Stomach (tissue), 9 donors: ENCODE measurements around the gene PIK3CA. TPM values are rescaled to one million over a fixed set of nuclear protein-coding genes. Genes with fewer than 3 reads are reported as not detected.

Experiments used
- DNase-seq, 2 donors: peaks; one replicate each; pipeline versions ENCODE4 v3.0.0 to v3.0.0-alpha.2; 2013 to 2019
- H3K27ac ChIP-seq, 5 donors: fragments of 200-600 bp in 4 of 5; sonication (generic) in 4 of 5; one replicate each; pipeline ENCODE4 v1.5.1; 2013 to 2019; ENCODE audit warnings: mild to moderate bottlenecking in 1 of 5, moderate library complexity in 1 of 5
- H3K27me3 ChIP-seq, 3 donors: fragments of 200-600 bp; sonication (generic); one replicate each; pipeline ENCODE4 v1.5.1; 2017 to 2019; ENCODE audit warnings: mixed run types in 1 of 3
- H3K36me3 ChIP-seq, 4 donors: fragments of 200-600 bp; sonication (generic); 1 replicate in 3 of 4; 2 replicates in 1 of 4; pipeline ENCODE4 v1.5.1; 2016 to 2019
- H3K4me1 ChIP-seq, 4 donors: fragments of 200-600 bp; sonication (generic); one replicate each; pipeline ENCODE4 v1.5.1; 2016 to 2019
- H3K4me3 ChIP-seq, 4 donors: fragments of 200-600 bp; sonication (generic) in 3 of 4; one replicate each; pipeline ENCODE4 v1.5.1; 2016 to 2019; ENCODE audit warnings: mild to moderate bottlenecking in 1 of 4
- H3K9me3 ChIP-seq, 4 donors: fragments of 200-600 bp; sonication (generic); one replicate each; pipeline ENCODE4 v1.5.1; 2016 to 2019
- EP300 ChIP-seq: sonication (generic); formaldehyde crosslinking; IDR thresholded peaks from one replicate; pipeline ENCODE4 v1.6.1; 2017; ENCODE audit warnings: antibody characterized with exemption
- POLR2A ChIP-seq, 4 donors: fragments of 450-650 bp; IDR thresholded peaks; one replicate each; pipeline ENCODE4 v1.6.1; 2016; ENCODE audit warnings: antibody characterized with exemption in 4 of 4, control low read depth in 2 of 4, mild to moderate bottlenecking in 1 of 4, moderate library complexity in 1 of 4
- POLR2AphosphoS5 ChIP-seq, 3 donors: sonication (generic); formaldehyde crosslinking; IDR thresholded peaks; one replicate each; pipeline ENCODE4 v1.6.1; 2016; ENCODE audit warnings: antibody characterized with exemption in 3 of 3
- WGBS, 5 donors: extraction: QIAGEN DNeasy Blood & Tissue Kit in 3 of 5; methylation state at CpG; one replicate each; pipeline versions ENCODE4 v1.1.5 to v1.1.7; 2013 to 2018; 5-methylcytosine and 5-hydroxymethylcytosine counted together
- intact Hi-C: fragments of 100-400 bp; cut with DNase I; formaldehyde crosslinking; loops from one replicate; pipeline ENCODE4 v1.15.1; 2023; ENCODE audit warnings: low total_unique reads
- polyA plus RNA-seq, 3 donors: library from polyadenylated mRNA; stranded (reverse); fragments of 200-250 nt; gene quantifications; one replicate each; pipeline ENCODE4 v1.2.3, GENCODE V29; 2013
- total RNA-seq, 5 donors: library from RNA; depleted of rRNA; stranded (reverse); fragments of >200 nt; gene quantifications; one replicate each; pipeline versions ENCODE4 v1.1.0 to v1.2.3, GENCODE V29; 2014 to 2016
- TF ChIP-seq, protein P1 (sequence below), 7 experiments: fragments of 450-650 bp in 4 of 7; fragments of 200-600 bp in 3 of 7; sonication (generic) in 3 of 7; IDR thresholded peaks; one replicate each; pipeline ENCODE4 v1.5.1; 2016 to 2019; ENCODE audit warnings: antibody characterized with exemption in 7 of 7, control low read depth in 2 of 7, mild to moderate bottlenecking in 1 of 7
- donor health status: healthy with polysubstance abuse.
- donor health status: Bipolar disorder and iron deficiency.
- donor health status: healthy.

PIK3CA gene
- total and polyA plus RNA-seq, 8 donors, result 2.6 to 144 (median 8.2) TPM

DNA sequence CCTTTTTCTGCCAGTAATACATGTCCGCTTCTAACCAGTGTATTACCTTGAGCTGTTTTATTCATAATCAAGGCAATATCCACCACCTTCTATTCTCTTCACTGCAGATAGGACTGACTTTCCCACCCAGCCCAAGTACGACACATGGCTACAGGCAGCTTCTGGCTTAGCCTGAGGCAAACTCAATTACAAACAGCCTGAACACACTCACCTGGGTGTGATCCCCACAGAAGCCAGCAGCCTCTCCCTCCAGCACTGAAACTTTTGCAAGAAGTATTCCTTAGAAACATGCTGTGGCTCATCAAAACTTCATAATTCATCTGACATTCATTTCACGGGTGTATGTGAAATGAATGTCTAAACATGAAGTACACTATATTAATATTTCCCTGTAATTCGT, 116.3 kb downstream of the PIK3CA start:
- Histone ChIP-seq H3K27ac (no peak overlapping the region), H3K4me3 (no peak overlapping the region), H3K36me3 (no peaks in the 10 kb centered on the region), H3K4me1 (peaks cover 0 to 9% (median 3%) of the 10 kb centered on the region in 4 donors), H3K9me3 (peaks cover 0 to 7% (median 1%) of the 10 kb centered on the region in 4 donors), H3K27me3 (peaks cover 0 to 6% (median 0%) of the 10 kb centered on the region in 3 donors)
- intact Hi-C loops, result no loop called here
- 56 to 84% (median 71%) methylated on average over 4 of the region's 4 CpGs for WGBS, 5 donors
- TF ChIP-seq POLR2AphosphoS5 (IDR thresholded peaks at IDR 0.05), result no peak
- TF ChIP-seq EP300, result no peak
- no peak for TF ChIP-seq POLR2A (IDR thresholded peaks at IDR 0.05)
- TF ChIP-seq, protein P1, sequence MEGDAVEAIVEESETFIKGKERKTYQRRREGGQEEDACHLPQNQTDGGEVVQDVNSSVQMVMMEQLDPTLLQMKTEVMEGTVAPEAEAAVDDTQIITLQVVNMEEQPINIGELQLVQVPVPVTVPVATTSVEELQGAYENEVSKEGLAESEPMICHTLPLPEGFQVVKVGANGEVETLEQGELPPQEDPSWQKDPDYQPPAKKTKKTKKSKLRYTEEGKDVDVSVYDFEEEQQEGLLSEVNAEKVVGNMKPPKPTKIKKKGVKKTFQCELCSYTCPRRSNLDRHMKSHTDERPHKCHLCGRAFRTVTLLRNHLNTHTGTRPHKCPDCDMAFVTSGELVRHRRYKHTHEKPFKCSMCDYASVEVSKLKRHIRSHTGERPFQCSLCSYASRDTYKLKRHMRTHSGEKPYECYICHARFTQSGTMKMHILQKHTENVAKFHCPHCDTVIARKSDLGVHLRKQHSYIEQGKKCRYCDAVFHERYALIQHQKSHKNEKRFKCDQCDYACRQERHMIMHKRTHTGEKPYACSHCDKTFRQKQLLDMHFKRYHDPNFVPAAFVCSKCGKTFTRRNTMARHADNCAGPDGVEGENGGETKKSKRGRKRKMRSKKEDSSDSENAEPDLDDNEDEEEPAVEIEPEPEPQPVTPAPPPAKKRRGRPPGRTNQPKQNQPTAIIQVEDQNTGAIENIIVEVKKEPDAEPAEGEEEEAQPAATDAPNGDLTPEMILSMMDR (IDR thresholded peaks at IDR 0.05), result no peak
- no peak for DNase-seq

DNA sequence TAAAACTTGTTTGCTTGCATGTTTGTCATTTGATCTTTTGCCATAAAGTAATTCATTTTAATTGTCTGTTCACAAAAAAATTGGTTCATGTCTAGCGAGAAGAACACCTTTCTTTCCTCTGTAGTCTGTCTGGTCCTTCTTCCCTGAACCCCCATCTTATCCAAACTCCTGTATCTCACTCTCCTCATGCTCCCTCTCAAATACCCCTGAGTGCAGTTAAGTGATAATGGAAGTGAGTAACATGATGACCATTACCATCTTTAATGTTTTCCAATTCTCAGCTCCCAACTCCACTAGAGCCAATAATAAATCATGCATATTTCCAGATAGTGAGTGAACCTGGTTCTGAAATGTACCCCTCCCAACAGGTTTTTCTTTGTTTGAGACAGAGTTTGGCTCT, 116.9 kb downstream of the PIK3CA start:
- DNase-seq, result no peak
- Histone ChIP-seq H3K36me3 (no peaks in the 10 kb centered on the region), H3K9me3 (peaks cover 0 to under 1% (median 0%) of the 10 kb centered on the region in 4 donors), H3K4me3 (no peak overlapping the region), H3K4me1 (peaks cover 0 to 9% (median 3%) of the 10 kb centered on the region in 4 donors), H3K27me3 (peaks cover 0 to 6% (median 0%) of the 10 kb centered on the region in 3 donors), H3K27ac (no peak overlapping the region)
- intact Hi-C loops, result no loop called here
- WGBS, 5 donors, result 88 to 100% (median 95%) methylated on average over 1 of the region's 1 CpG
- TF ChIP-seq, protein P1 (IDR thresholded peaks at IDR 0.05), result no peak
- TF ChIP-seq POLR2A (IDR thresholded peaks at IDR 0.05) (no peak), EP300 (no peak), POLR2AphosphoS5 (IDR thresholded peaks at IDR 0.05) (no peak)

DNA sequence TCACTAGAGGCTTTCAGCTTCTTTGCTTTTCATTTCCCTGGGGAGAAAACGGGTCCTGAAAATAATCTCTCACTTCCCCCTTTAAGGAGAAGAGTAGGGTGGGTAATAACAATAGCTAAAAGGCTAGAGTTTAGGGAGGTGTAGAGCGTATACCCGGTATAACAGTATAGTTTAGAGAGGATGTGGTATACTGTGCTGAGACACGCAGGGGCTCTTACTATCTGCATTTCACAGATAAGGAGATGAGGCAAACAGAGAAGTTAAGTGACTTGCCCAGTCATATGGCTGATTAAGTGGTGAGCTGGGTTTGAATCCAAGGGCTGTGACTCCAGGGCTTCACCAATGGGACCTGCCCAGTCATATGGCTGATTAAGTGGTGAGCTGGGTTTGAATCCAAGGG, 117.7 kb downstream of the PIK3CA start:
- 64 to 78% (median 72%) methylated on average over 4 of the region's 4 CpGs for WGBS, 5 donors
- Histone ChIP-seq H3K4me1 (peaks cover 0 to 7% (median 3%) of the 10 kb centered on the region in 4 donors), H3K36me3 (no peaks in the 10 kb centered on the region), H3K9me3 (no peaks in the 10 kb centered on the region), H3K4me3 (no peak overlapping the region), H3K27me3 (peaks cover 0 to 6% (median 0%) of the 10 kb centered on the region in 3 donors), H3K27ac (no peak overlapping the region)
- TF ChIP-seq EP300 (no peak), POLR2A (IDR thresholded peaks at IDR 0.05) (no peak), POLR2AphosphoS5 (IDR thresholded peaks at IDR 0.05) (no peak)
- TF ChIP-seq, protein P1 (IDR thresholded peaks at IDR 0.05), result no peak
- intact Hi-C loops, result no loop called here
- DNase-seq, result no peak

DNA sequence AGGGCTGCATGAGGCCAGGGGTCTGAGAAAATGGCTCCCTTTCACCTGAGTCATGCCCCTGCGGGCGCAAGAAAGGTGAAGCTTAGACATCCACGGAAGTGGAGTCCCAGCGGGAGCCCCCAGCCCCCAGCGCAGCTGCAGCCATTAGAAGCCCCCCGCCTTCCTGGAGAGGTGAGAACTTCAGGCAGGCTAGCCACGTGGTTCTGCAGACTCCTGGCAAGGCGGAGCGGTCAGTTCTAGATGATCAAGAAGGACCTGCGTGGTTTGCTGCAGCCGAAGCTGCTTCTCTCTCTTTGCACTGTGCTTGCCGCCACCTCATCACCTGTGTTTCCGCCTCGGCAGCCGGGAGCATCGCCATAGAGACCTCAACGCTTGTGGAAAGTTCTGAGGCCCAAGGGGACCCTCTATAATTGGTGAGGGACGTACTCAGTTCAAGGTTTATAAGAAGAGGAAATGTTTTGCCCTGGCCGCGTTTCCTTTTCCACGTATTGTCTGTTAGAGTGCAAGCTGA, 118.6 kb downstream of the PIK3CA start:
- H3K27ac ChIP-seq, result no peak overlapping the region
- peaks cover 0 to 6% (median 0%) of the 10 kb centered on the region in 3 donors for H3K27me3 ChIP-seq
- DNase-seq, result peak in 1 of 2 donors; percentile 52

More for the DNA sequence above, 118.6 kb downstream of the PIK3CA start:
- Histone ChIP-seq H3K36me3 (no peaks in the 10 kb centered on the region), H3K9me3 (no peaks in the 10 kb centered on the region), H3K4me3 (no peak overlapping the region), H3K4me1 (peaks cover 0 to 3% (median under 1%) of the 10 kb centered on the region in 4 donors)
- TF ChIP-seq, protein P1 (IDR thresholded peaks at IDR 0.05), result no peak
- no peak for TF ChIP-seq POLR2AphosphoS5 (IDR thresholded peaks at IDR 0.05)
- TF ChIP-seq POLR2A (IDR thresholded peaks at IDR 0.05), result no peak
- no peak for TF ChIP-seq EP300
- intact Hi-C loops, result no loop called here
- WGBS, 5 donors, result 75 to 84% (median 76%) methylated on average over 17 to 21 of the region's 21 CpGs
